ENCODE measurements around the gene FBXL12.
"Not testable (repeated sequence)": the region's sequence is repeated elsewhere in the genome, so short reads cannot be mapped to it uniquely, and the experiment has no call there.

The FBXL12 gene

GRCh38 chr19:9818734-9819595, at the start of gene FBXL12:
Gene FBXL12, minus strand, starts transcription at chr19:9819079. Its CDS starts 266 bp downstream, at chr19:9818813.
- FAIRE-seq, result peak; percentile 89

- no peak for FAIRE-seq
Observed at GRCh38 chr19:9865732-9866501, 47.0 kb upstream of the FBXL12 start.

GRCh38 chr19:9863759-9864158, 44.9 kb upstream of the FBXL12 start:
- no peak for FAIRE-seq

GRCh38 chr19:9862938-9863337, 44.1 kb upstream of the FBXL12 start:
- FAIRE-seq, result no peak

- no peak for FAIRE-seq
Observed at GRCh38 chr19:9861503-9861902, 42.6 kb upstream of the FBXL12 start.

- FAIRE-seq, result no peak
Observed at GRCh38 chr19:9860407-9860806, 41.5 kb upstream of the FBXL12 start.

- FAIRE-seq, result no peak
Observed at GRCh38 chr19:9858766-9859165, 39.9 kb upstream of the FBXL12 start.

- FAIRE-seq, result no peak
Observed at GRCh38 chr19:9857920-9858746, 39.3 kb upstream of the FBXL12 start.

GRCh38 chr19:9857076-9857721, 38.3 kb upstream of the FBXL12 start:
- FAIRE-seq, result no peak

GRCh38 chr19:9856609-9857008, 37.7 kb upstream of the FBXL12 start:
- FAIRE-seq, result no peak

- no peak for FAIRE-seq
Observed at GRCh38 chr19:9854282-9854846, 35.5 kb upstream of the FBXL12 start.

GRCh38 chr19:9850235-9850959, 31.5 kb upstream of the FBXL12 start:
- no peak for FAIRE-seq

- no peak for FAIRE-seq
Observed at GRCh38 chr19:9849791-9850190, 30.9 kb upstream of the FBXL12 start.

- no peak for FAIRE-seq
Observed at GRCh38 chr19:9848762-9849161, 29.9 kb upstream of the FBXL12 start.

- FAIRE-seq, result no peak
Observed at GRCh38 chr19:9848060-9848459, 29.2 kb upstream of the FBXL12 start.

- FAIRE-seq, result no peak
Observed at GRCh38 chr19:9847087-9847671, 28.3 kb upstream of the FBXL12 start.

- not testable (repeated sequence) for FAIRE-seq
Observed at GRCh38 chr19:9843626-9844273, 24.9 kb upstream of the FBXL12 start.

- FAIRE-seq, result no peak
Observed at GRCh38 chr19:9842834-9843625, 24.2 kb upstream of the FBXL12 start.

- FAIRE-seq, result no peak
Observed at GRCh38 chr19:9839415-9839814, 20.5 kb upstream of the FBXL12 start.

GRCh38 chr19:9838324-9838723, 19.4 kb upstream of the FBXL12 start:
- no peak for FAIRE-seq
